IMR-90 (cell line): Measurements from ENCODE around the gene CDH23.

Experiments used
- BHLHE40 ChIP-seq: fragments of 150-350 bp; IDR thresholded peaks from 2 replicates; pipeline ENCODE4 v1.6.1; 2016; ENCODE audit warnings: mild to moderate bottlenecking, low read depth, low read length
- CHD1 ChIP-seq: IDR thresholded peaks from 2 replicates; pipeline ENCODE4 v1.6.1; 2012; ENCODE audit warnings: low read depth, low read length, improper control_type of control experiment
- FOS ChIP-seq: fragments of 150-350 bp; IDR thresholded peaks from 2 replicates; pipeline ENCODE4 v1.6.1; 2016; ENCODE audit warnings: low read depth, low read length
- MAFK ChIP-seq: IDR thresholded peaks from 2 replicates; pipeline ENCODE4 v1.6.1; 2012; ENCODE audit warnings: low read depth, low read length, improper control_type of control experiment
- MXI1 ChIP-seq: IDR thresholded peaks from 2 replicates; pipeline ENCODE4 v1.6.1; 2012; ENCODE audit warnings: low read depth, mild to moderate bottlenecking, low read length, moderate library complexity, borderline replicate concordance
- POLR2A ChIP-seq: IDR thresholded peaks from 2 replicates; pipeline ENCODE4 v1.6.1; 2012; ENCODE audit warnings: mild to moderate bottlenecking, low read depth, low read length
- RAD21 ChIP-seq: IDR thresholded peaks from 2 replicates; pipeline ENCODE4 v1.6.1; 2012; ENCODE audit warnings: low read length, improper control_type of control experiment
- RCOR1 ChIP-seq: IDR thresholded peaks from 2 replicates; pipeline ENCODE4 v1.6.1; 2012; ENCODE audit warnings: mild to moderate bottlenecking, low read length, improper control_type of control experiment; ENCODE audit not compliant: insufficient replicate concordance
- RFX5 ChIP-seq: IDR thresholded peaks from 2 replicates; pipeline ENCODE4 v1.8.0; 2012; ENCODE audit warnings: low read depth, mild to moderate bottlenecking, low read length, moderate library complexity
- SMC3 ChIP-seq: fragments of 150-350 bp; IDR thresholded peaks from 2 replicates; pipeline ENCODE4 v1.6.1; 2016; ENCODE audit warnings: low read depth, mild to moderate bottlenecking, antibody characterized with exemption, low read length, moderate library complexity
- TF ChIP-seq, protein P1 (sequence below): conservative IDR thresholded peaks from 2 replicates; pipeline ENCODE4 v1.5.1; 2012; ENCODE audit warnings: mild to moderate bottlenecking, low read depth, low read length, improper control_type of control experiment
- TF ChIP-seq, protein P2 (sequence below): fragments of 150-350 bp; IDR thresholded peaks from 2 replicates; pipeline ENCODE4 v1.6.1; 2016; ENCODE audit warnings: low read depth, mild to moderate bottlenecking, low read length, moderate library complexity, borderline replicate concordance
- TF ChIP-seq, protein P3 (sequence below): fragments of 150-350 bp; IDR thresholded peaks from 2 replicates; pipeline ENCODE4 v1.6.1; 2017; ENCODE audit warnings: mild to moderate bottlenecking, antibody characterized with exemption, low read length, low read depth

DNA sequence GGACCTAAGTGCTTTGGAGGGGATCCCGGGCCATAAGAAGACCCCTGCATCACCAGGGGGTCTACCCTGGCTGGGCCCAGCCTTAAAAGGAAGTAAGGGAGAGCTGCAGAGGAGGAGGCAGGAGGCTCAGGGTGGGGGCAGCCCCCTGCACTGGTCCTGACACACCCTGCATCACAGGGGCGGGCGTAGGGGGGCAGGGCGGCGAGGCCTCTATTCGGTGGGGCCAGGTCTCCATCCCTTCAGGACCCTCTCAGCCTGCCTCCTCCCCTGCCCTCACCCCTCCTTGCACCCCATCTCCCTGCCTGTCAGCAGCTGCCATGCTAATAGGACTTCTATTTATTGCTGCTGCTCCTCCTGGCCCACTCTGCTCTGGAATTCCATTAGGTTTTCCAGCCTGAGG lies 221.5 kb downstream of the CDH23 start:
- no peak for TF ChIP-seq POLR2A
- no peak for TF ChIP-seq MXI1
- TF ChIP-seq, protein P1, sequence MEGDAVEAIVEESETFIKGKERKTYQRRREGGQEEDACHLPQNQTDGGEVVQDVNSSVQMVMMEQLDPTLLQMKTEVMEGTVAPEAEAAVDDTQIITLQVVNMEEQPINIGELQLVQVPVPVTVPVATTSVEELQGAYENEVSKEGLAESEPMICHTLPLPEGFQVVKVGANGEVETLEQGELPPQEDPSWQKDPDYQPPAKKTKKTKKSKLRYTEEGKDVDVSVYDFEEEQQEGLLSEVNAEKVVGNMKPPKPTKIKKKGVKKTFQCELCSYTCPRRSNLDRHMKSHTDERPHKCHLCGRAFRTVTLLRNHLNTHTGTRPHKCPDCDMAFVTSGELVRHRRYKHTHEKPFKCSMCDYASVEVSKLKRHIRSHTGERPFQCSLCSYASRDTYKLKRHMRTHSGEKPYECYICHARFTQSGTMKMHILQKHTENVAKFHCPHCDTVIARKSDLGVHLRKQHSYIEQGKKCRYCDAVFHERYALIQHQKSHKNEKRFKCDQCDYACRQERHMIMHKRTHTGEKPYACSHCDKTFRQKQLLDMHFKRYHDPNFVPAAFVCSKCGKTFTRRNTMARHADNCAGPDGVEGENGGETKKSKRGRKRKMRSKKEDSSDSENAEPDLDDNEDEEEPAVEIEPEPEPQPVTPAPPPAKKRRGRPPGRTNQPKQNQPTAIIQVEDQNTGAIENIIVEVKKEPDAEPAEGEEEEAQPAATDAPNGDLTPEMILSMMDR = no peak
- no peak for TF ChIP-seq RCOR1
- no peak for TF ChIP-seq RAD21
- no peak for TF ChIP-seq CHD1
- TF ChIP-seq SMC3 = no peak
- no peak for TF ChIP-seq MAFK
- TF ChIP-seq FOS = no peak
- TF ChIP-seq BHLHE40 = no peak
- no peak for TF ChIP-seq RFX5
- TF ChIP-seq, protein P2, sequence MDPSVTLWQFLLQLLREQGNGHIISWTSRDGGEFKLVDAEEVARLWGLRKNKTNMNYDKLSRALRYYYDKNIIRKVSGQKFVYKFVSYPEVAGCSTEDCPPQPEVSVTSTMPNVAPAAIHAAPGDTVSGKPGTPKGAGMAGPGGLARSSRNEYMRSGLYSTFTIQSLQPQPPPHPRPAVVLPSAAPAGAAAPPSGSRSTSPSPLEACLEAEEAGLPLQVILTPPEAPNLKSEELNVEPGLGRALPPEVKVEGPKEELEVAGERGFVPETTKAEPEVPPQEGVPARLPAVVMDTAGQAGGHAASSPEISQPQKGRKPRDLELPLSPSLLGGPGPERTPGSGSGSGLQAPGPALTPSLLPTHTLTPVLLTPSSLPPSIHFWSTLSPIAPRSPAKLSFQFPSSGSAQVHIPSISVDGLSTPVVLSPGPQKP = no peak
- TF ChIP-seq, protein P3, sequence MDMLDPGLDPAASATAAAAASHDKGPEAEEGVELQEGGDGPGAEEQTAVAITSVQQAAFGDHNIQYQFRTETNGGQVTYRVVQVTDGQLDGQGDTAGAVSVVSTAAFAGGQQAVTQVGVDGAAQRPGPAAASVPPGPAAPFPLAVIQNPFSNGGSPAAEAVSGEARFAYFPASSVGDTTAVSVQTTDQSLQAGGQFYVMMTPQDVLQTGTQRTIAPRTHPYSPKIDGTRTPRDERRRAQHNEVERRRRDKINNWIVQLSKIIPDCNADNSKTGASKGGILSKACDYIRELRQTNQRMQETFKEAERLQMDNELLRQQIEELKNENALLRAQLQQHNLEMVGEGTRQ = no peak
